OCI-LY7 (cell line): ENCODE data around the gene ATP5F1D.

Source experiments
- EZH2phosphoT487 ChIP-seq: fragments of 200-600 bp; sonication (generic); IDR thresholded peaks from 2 replicates; pipeline ENCODE4 v1.6.1; 2018; ENCODE audit warnings: low read depth, borderline replicate concordance, mild to moderate bottlenecking, mixed run types, antibody characterized with exemption, low read length, moderate library complexity, mixed read lengths
- TF ChIP-seq, protein P1 (sequence below): fragments of 200-600 bp; sonication (generic); conservative IDR thresholded peaks from 2 replicates; pipeline ENCODE4 v1.5.1; 2014; ENCODE audit warnings: mild to moderate bottlenecking, antibody characterized with exemption, low read length, moderate library complexity, mixed read lengths

DNA sequence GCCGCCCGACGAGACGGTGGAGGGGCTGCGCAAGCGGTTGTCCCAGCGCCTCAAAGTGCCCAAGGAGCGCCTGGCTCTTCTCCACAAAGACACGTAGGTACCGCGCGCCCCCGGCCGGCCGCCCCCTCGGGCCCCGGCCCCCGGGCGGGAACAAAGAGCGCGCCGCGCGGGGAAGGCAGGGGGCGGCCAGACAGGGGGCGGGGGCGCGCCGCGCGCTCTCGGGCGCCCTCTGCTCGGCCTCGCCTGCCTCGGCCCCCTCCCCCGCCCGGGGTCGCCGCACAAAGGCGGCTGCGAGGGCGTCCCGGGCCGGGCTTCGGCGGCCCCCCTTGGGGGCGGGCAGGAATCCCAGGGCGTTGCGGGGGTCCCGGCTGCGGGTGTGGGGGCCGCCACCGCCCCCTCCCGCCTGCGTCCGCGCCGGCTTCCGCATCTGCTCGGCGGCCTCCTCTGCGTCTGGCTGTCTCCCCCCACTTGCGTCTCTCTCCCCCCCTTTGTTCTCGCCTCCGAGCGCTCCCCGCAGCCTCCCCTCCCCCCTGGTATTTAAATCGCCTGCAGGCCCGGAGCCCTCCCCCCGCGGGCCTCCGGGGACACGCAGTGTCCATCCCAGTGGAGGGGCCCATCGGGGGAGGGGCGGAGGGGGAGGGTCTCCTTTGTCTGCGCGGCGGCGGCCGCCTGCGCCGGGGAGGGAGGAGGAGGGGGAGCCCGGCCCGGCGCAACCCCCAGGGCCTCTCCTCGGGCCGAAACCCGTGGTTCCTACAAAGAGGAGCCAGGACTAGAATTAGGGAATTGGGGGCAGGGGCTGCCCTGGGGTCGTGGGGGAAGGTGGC lies 9.1 kb downstream of the ATP5F1D start:
- TF ChIP-seq, protein P1, sequence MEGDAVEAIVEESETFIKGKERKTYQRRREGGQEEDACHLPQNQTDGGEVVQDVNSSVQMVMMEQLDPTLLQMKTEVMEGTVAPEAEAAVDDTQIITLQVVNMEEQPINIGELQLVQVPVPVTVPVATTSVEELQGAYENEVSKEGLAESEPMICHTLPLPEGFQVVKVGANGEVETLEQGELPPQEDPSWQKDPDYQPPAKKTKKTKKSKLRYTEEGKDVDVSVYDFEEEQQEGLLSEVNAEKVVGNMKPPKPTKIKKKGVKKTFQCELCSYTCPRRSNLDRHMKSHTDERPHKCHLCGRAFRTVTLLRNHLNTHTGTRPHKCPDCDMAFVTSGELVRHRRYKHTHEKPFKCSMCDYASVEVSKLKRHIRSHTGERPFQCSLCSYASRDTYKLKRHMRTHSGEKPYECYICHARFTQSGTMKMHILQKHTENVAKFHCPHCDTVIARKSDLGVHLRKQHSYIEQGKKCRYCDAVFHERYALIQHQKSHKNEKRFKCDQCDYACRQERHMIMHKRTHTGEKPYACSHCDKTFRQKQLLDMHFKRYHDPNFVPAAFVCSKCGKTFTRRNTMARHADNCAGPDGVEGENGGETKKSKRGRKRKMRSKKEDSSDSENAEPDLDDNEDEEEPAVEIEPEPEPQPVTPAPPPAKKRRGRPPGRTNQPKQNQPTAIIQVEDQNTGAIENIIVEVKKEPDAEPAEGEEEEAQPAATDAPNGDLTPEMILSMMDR = no peak
- no peak for TF ChIP-seq EZH2phosphoT487
